ENCODE results near the gene LRRC8C. TPM values are rescaled to one million over a fixed set of nuclear protein-coding genes. Genes with fewer than 3 reads are reported as not detected.

LRRC8C gene
- total RNA-seq, 2 donors from 2014 or later, result 2.5 to 5.5 TPM

DNA sequence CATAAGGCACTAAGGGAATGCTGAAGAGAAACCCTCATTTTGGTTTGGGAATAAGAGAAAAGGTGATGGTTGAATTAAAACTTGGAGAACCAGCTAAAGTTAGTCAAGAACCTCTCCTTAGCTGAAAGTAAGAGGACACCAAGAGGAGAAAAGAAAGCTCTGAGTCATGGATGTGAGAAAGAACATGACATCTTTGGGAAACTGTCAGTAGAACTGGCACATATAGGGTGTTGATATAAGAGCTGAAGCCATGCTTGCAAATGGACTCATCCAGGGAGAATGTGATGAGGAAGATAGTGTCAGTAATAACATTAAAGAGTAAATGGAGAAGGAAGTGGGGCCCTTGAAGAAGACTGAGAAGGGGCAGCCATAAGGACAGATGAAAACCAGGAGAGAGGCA is 54.3 kb downstream of the LRRC8C start:
- Histone ChIP-seq H3K4me1 (ENCODE audit: control insufficient read depth, insufficient read depth, low read length) (peaks cover 11% of the 10 kb centered on the region), H3K9me3 (ENCODE audit: control insufficient read depth, low read length) (no peaks in the 10 kb centered on the region), H3K4me3 (ENCODE audit: low read length) (no peak overlapping the region), H3K36me3 (ENCODE audit: control insufficient read depth, insufficient read depth, low read length) (no peaks in the 10 kb centered on the region), H3K27me3 (ENCODE audit: control insufficient read depth, insufficient read depth, low read length, poor library complexity, severe bottlenecking) (no peaks in the 10 kb centered on the region), H3K27ac (ENCODE audit: low read depth, low read length) (no peak overlapping the region), H3K9ac (ENCODE audit: extremely low read depth, low read length, poor library complexity, severe bottlenecking) (no peak overlapping the region)
- H3K27ac Mint-ChIP-seq, result no peak overlapping the region
- H3K4me3 Mint-ChIP-seq, result no peak overlapping the region
- H3K27me3 Mint-ChIP-seq (ENCODE audit: insufficient read depth), result no peaks in the 10 kb centered on the region
- peaks cover 12% of the 10 kb centered on the region for H3K4me1 Mint-ChIP-seq
- H3K9me3 Mint-ChIP-seq, result no peaks in the 10 kb centered on the region
- H3K36me3 Mint-ChIP-seq (ENCODE audit: low read depth), result no peaks in the 10 kb centered on the region
- no peak for DNase-seq
- no peak for TF ChIP-seq CTCF (conservative IDR thresholded peaks at IDR 0.05)

DNA sequence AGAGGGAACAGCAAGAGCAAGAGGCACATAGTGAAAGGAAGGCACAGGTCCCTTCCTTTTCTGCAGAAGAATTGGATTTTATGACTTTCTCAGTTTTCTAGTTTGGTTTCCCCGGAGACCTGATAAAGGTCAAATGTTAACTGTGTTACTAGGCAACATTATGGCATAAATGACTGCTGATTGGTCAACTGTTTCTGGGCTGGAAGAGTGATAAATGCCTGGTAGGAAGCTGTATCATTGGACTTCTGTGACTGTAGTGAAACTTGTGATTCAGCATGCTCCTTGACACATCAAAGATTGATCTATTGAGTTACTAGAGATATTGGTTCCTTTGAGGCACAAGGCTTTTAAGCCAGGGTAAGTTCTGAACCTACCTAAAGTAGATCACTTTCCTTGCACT is 55.7 kb downstream of the LRRC8C start:
- no peak overlapping the region for H3K27ac Mint-ChIP-seq
- H3K4me1 Mint-ChIP-seq, result peaks cover 18% of the 10 kb centered on the region
- H3K27me3 Mint-ChIP-seq (ENCODE audit: insufficient read depth), result no peaks in the 10 kb centered on the region
- no peaks in the 10 kb centered on the region for H3K36me3 ChIP-seq (ENCODE audit: control insufficient read depth, insufficient read depth, low read length)
- H3K27me3 ChIP-seq (ENCODE audit: control insufficient read depth, insufficient read depth, low read length, poor library complexity, severe bottlenecking), result no peaks in the 10 kb centered on the region
- TF ChIP-seq CTCF (conservative IDR thresholded peaks at IDR 0.05), result no peak
- H3K9ac ChIP-seq (ENCODE audit: extremely low read depth, low read length, poor library complexity, severe bottlenecking), result no peak overlapping the region
- H3K27ac ChIP-seq (ENCODE audit: low read depth, low read length), result no peak overlapping the region
- H3K9me3 Mint-ChIP-seq, result no peaks in the 10 kb centered on the region
- DNase-seq, result no peak
- H3K4me3 Mint-ChIP-seq, result no peak overlapping the region
- 97% methylated on average over 1 of the region's 1 CpG; no CpG with 5 or more reads in 1 of the 2 experiments for WGBS, 2 experiments (ENCODE audit: insufficient coverage in 1 of 2, insufficient read length in 1 of 2)
- H3K4me3 ChIP-seq (ENCODE audit: low read length), result no peak overlapping the region
- H3K9me3 ChIP-seq (ENCODE audit: control insufficient read depth, low read length), result no peaks in the 10 kb centered on the region
- no peaks in the 10 kb centered on the region for H3K36me3 Mint-ChIP-seq (ENCODE audit: low read depth)
- peaks cover 17% of the 10 kb centered on the region for H3K4me1 ChIP-seq (ENCODE audit: control insufficient read depth, insufficient read depth, low read length)

GRCh38 chr1:89689234-89689633 is 56.3 kb downstream of the LRRC8C start:
- Histone ChIP-seq H3K27ac (ENCODE audit: low read depth, low read length) (no peak overlapping the region), H3K9ac (ENCODE audit: extremely low read depth, low read length, poor library complexity, severe bottlenecking) (no peak overlapping the region), H3K4me1 (ENCODE audit: control insufficient read depth, insufficient read depth, low read length) (peaks cover 17% of the 10 kb centered on the region), H3K36me3 (ENCODE audit: control insufficient read depth, insufficient read depth, low read length) (no peaks in the 10 kb centered on the region), H3K4me3 (ENCODE audit: low read length) (no peak overlapping the region), H3K9me3 (ENCODE audit: control insufficient read depth, low read length) (no peaks in the 10 kb centered on the region), H3K27me3 (ENCODE audit: control insufficient read depth, insufficient read depth, low read length, poor library complexity, severe bottlenecking) (no peaks in the 10 kb centered on the region)
- no peaks in the 10 kb centered on the region for H3K27me3 Mint-ChIP-seq (ENCODE audit: insufficient read depth)
- no peaks in the 10 kb centered on the region for H3K9me3 Mint-ChIP-seq
- WGBS, 2 experiments (ENCODE audit: insufficient coverage in 1 of 2, insufficient read length in 1 of 2), result 96 to 100% methylated on average over 3 of the region's 3 CpGs
- H3K27ac Mint-ChIP-seq, result no peak overlapping the region
- DNase-seq, result no peak
- no peak for TF ChIP-seq CTCF (conservative IDR thresholded peaks at IDR 0.05)
- H3K4me3 Mint-ChIP-seq, result no peak overlapping the region
- peaks cover 18% of the 10 kb centered on the region for H3K4me1 Mint-ChIP-seq
- no peaks in the 10 kb centered on the region for H3K36me3 Mint-ChIP-seq (ENCODE audit: low read depth)
